Upper lobe of right lung (tissue), 1 donor: ENCODE data around the gene CPNE1. TPM values are rescaled to one million over a fixed set of nuclear protein-coding genes. Genes with fewer than 3 reads are reported as not detected.
A peak's percentile ranks its signal among the peaks of the same experiment; 100 is the strongest.

Experiments used
- ATAC-seq: fragments of 200-7000 bp; cut with Tn5 transposase; one replicate; pipeline ENCODE4 v1.9.1; 2020; ENCODE audit warnings: mild to moderate bottlenecking, moderate library complexity
- DNase-seq: peaks from one replicate; pipeline ENCODE4 v3.0.0-alpha.2; 2020
- H3K27ac ChIP-seq: fragments of 200-600 bp; one replicate; pipeline ENCODE4 v1.8.0; 2022
- H3K27me3 ChIP-seq: fragments of 200-600 bp; one replicate; pipeline ENCODE4 v1.8.0; 2022; ENCODE audit warnings: mild to moderate bottlenecking
- H3K36me3 ChIP-seq: fragments of 200-600 bp; one replicate; pipeline ENCODE4 v1.8.0; 2022
- H3K4me1 ChIP-seq: fragments of 200-600 bp; one replicate; pipeline ENCODE4 v1.8.0; 2022
- H3K4me3 ChIP-seq: fragments of 200-600 bp; one replicate; pipeline ENCODE4 v1.8.0; 2022; ENCODE audit warnings: mild to moderate bottlenecking
- H3K9me3 ChIP-seq: fragments of 200-600 bp; one replicate; pipeline ENCODE4 v1.8.0; 2022
- intact Hi-C: fragments of 100-400 bp; cut with DNase I; formaldehyde crosslinking; loops from one replicate; pipeline ENCODE4 v1.11.0; 2022
- total RNA-seq: library from RNA; stranded (reverse); fragmentation: NEBNext Ultra II Directional; extraction: Animal tissue kit (Norgen Biotek cat#: 25700); gene quantifications from one replicate; pipeline ENCODE4 v1.2.1, GENCODE V29; 2021
- TF ChIP-seq, protein P1 (sequence below): fragments of 200-600 bp; IDR thresholded peaks from one replicate; pipeline ENCODE4 v1.8.0; 2022; ENCODE audit warnings: antibody characterized with exemption
- donor health status: DM: no; HTN: yes; CAD: no; lungs with severe emphysema.

CPNE1 gene
- total RNA-seq, 1 donor from 2014 or later, result 179 TPM

DNA sequence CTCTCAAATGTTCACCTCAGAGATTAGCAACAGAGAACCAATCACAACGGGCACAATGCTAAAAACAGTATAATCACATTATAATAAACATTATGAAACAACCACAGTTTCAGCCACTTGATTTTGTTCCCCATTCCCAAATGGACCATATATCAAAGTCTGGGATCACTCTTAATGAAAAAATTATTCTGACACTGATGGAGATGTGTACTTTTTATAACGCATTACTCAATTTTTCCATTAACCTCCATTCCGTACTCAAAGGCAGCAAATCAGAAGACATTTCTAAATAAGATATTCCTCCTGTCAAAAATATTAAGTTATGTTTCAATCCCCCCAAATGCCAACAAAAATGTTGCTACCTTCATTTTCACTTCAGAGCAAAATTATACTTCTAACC is 2.8 kb downstream of the CPNE1 start:
- Histone ChIP-seq H3K36me3 (no peaks in the 10 kb centered on the region), H3K4me3 (peak overlapping the region; percentile 90), H3K9me3 (no peaks in the 10 kb centered on the region), H3K27ac (no peak overlapping the region), H3K4me1 (peaks cover 55% of the 10 kb centered on the region), H3K27me3 (no peaks in the 10 kb centered on the region)
- intact Hi-C loops, result no loop called here
- no peak for DNase-seq
- no peak for ATAC-seq
- TF ChIP-seq, protein P1, sequence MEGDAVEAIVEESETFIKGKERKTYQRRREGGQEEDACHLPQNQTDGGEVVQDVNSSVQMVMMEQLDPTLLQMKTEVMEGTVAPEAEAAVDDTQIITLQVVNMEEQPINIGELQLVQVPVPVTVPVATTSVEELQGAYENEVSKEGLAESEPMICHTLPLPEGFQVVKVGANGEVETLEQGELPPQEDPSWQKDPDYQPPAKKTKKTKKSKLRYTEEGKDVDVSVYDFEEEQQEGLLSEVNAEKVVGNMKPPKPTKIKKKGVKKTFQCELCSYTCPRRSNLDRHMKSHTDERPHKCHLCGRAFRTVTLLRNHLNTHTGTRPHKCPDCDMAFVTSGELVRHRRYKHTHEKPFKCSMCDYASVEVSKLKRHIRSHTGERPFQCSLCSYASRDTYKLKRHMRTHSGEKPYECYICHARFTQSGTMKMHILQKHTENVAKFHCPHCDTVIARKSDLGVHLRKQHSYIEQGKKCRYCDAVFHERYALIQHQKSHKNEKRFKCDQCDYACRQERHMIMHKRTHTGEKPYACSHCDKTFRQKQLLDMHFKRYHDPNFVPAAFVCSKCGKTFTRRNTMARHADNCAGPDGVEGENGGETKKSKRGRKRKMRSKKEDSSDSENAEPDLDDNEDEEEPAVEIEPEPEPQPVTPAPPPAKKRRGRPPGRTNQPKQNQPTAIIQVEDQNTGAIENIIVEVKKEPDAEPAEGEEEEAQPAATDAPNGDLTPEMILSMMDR, result no peak

DNA sequence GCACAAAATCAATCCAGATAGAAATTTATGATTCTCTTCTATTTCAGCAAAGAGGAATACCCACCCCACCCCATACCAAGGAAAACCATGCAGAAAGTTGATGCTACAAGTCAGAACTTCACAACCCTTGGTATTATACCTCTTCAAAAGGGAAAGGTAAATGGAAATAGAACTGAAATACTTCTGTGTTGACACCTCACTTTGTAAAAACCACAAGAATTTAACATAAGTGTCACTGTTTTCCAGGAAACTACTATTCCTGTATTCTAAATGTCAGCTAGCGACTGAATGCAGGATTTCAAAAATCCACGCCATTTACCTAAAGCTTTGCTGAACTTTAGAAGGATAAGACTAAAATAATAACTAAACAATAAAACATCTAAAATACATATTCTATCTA is 3.6 kb downstream of the CPNE1 start:
- ATAC-seq (no peak), DNase-seq (no peak)
- intact Hi-C loops, result no loop called here
- Histone ChIP-seq H3K9me3 (no peaks in the 10 kb centered on the region), H3K36me3 (no peaks in the 10 kb centered on the region), H3K4me3 (peak overlapping the region; percentile 90), H3K27ac (no peak overlapping the region), H3K27me3 (no peaks in the 10 kb centered on the region), H3K4me1 (peaks cover 64% of the 10 kb centered on the region)
- TF ChIP-seq, protein P1, result no peak

DNA sequence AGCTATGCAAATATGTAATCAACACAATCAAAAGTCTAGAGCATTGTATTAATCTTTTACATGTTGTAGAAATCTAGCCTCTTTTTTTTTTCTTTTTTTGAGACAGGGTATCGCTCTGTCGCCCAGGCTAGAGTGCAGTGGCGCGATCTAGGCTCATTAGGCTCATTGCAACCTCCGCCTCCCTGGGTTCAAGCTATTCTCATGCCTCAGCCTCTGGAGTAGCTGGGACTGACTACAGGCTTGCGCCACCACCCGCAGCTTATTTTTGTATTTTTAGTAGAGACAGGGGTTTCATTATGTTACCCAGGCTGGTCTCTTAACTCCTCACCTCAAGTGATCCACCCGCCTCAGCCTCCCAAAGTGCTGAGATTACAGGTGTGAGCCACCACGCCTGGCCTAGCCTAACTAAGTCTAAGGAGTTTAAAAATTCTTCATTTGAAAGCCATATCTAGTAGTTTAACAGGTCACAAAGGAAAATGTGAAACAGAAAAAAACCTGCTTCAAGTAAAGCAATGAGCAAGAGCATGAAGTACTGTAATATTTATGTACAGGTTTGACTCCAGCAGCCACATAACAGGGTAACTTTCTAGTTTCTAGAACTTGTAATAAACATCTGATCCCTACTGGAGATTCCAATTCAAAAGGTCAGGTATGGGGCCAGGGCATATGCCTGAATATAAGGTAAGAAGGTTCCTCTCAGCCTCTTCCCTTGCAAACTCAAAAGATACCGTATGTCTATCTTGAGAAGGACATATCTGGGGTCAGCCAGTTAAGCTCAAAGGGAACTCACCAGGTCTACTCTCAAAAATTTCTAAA is 4.4 kb downstream of the CPNE1 start:
- Histone ChIP-seq H3K4me3 (no peak overlapping the region), H3K27ac (no peak overlapping the region), H3K27me3 (no peaks in the 10 kb centered on the region), H3K36me3 (peaks cover 4% of the 10 kb centered on the region), H3K9me3 (no peaks in the 10 kb centered on the region), H3K4me1 (peaks cover 68% of the 10 kb centered on the region)
- ATAC-seq (no peak), DNase-seq (no peak)
- TF ChIP-seq, protein P1, result no peak
- intact Hi-C loops, result no loop called here

DNA sequence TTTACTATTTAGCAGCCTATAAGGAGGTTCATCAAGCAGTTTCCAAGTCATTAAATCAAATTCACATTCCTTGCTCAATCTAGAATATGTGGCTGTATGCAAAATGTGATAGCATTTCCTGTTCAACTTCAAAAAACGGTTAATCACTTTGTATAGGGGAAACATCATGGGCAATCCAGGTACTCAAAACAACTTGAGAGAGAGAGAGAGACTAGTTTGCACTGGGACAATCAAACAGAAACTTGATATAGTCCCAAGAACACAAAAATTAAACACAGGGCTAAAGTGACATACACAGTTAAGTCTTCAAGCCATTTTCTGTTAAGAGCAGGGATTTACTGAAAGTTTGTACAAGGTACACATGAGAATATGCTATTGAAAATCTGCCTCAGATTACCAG is 7.4 kb downstream of the CPNE1 start:
- H3K9me3 ChIP-seq, result no peaks in the 10 kb centered on the region
- no peak for DNase-seq
- peaks cover 56% of the 10 kb centered on the region for H3K4me1 ChIP-seq

DNA sequence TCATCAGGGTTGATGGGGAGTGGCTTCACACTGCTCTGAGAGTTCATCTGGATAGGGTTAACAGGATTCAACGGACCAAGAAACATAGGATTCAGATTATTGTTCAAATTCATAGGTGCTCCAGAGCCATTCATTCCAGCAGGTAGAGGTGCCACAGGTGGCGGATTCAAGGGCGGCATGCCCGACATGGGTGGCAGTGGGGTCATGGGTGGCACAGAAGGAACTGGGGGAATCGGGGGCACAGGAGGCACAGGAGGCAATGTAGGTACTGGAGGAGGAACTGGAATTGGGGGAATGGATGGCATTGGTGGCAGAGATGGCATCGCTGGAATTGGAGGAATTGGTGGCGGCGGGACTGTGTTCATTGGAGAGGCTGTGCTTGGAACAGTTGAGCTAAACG is 10.3 kb downstream of the CPNE1 start:
- Histone ChIP-seq H3K4me3 (no peak overlapping the region), H3K27ac (no peak overlapping the region), H3K36me3 (peaks cover 41% of the 10 kb centered on the region), H3K9me3 (no peaks in the 10 kb centered on the region), H3K4me1 (peaks cover 33% of the 10 kb centered on the region), H3K27me3 (no peaks in the 10 kb centered on the region)
- intact Hi-C loops, result no loop called here
- no peak for DNase-seq
- TF ChIP-seq, protein P1, result no peak
- no peak for ATAC-seq

More for the DNA sequence above, 7.4 kb downstream of the CPNE1 start:
- Histone ChIP-seq H3K4me3 (no peak overlapping the region), H3K27ac (no peak overlapping the region), H3K36me3 (peaks cover 33% of the 10 kb centered on the region), H3K27me3 (no peaks in the 10 kb centered on the region)
- ATAC-seq, result peak; percentile 40
- intact Hi-C loops, result no loop called here
- TF ChIP-seq, protein P1, result no peak
